Measurements from ENCODE around the gene NKX2-4. TPM values are rescaled to one million over a fixed set of nuclear protein-coding genes. Genes with fewer than 3 reads are reported as not detected.
"Not testable (repeated sequence)": the region's sequence is repeated elsewhere in the genome, so short reads cannot be mapped to it uniquely, and the experiment has no call there.

NKX2-4 gene
- 21.4 and 23.9 TPM in 2 replicates for total RNA-seq (2014; rRNA removed; shearing (Covaris generic))

DNA sequence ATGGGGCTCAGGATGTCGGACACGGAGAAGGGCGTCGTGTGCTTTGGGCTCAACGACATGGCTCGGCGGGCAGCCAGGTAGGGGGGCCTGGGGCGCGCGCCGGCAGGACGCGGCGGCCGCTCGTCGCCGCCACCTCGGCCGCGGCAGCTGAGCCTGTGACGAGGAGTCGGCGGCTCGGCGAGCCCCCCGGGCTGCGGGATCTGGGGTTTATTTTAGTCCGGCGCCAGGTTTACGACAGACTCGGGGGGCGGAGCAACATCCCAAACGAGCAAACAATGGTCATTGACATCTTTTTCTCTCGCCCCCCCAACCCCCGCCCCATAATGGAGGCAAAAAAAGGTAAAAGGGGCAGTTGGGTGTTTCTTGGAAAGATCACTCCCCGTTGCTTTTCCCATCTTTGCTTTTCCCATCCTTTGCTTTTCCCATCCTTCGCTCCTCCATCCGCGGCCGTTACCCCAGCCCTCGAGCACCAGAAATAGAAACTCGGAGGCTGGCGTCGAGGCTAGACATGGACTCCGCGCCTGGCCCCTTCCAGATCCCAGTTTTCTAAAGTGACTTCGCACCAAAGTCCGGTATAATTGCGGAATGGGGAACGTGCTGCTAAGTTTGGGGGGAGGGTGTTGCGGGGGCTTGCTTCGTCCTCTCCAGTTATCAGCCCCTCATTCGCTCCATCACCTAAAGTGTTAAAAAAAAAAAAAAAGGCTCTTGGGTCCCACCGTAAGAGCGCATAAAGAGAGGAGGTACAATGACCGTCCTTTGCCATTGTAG lies at the start of gene NKX2-4:
Gene NKX2-4, minus strand, starts transcription at position 186 of the 768 bp plus-strand sequence. Its CDS starts 127 bp downstream, at position 59.
- Histone ChIP-seq H3K36me3 (peaks cover 17% of the 10 kb centered on the region), H3K27ac (peak within 1 kb of the TSS; percentile 88), H3K4me3 (peak within 1 kb of the TSS; percentile 91), H3K9me3 (replicated peaks) (peaks cover 3% of the 10 kb centered on the region; the same call in 1 of the 2 replicates), H3K27me3 (replicated peaks) (no peaks in the 10 kb centered on the region), H3K4me1 (replicated peaks) (peaks cover 19% of the 10 kb centered on the region)
- peak; percentile 67 to 73 for DNase-seq (ENCODE audit: low read depth in 1 of 2, low spot score in 2 of 2)

DNA sequence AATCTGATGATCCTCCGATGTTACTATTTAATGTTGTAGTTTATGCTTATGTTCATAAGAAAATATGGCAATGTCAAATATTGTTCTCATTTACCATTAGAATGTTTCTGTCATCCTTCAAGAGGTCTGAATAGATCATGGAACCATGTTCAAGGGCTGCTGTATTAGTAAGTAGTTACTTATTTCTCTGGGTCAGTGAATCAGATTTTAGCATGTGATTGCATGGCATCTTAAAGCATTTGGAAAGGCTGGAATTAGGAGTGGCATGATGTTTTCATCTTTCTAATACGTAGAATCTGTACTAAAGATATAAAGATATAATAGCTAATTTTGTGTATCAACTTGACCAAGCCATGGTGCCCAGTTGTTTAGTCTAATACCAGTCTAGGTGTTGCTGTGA lies 40.5 kb upstream of the NKX2-4 start:
- DNase-seq (ENCODE audit: low read depth in 1 of 2, low spot score in 2 of 2) = no peak
- Histone ChIP-seq H3K4me3 (no peak overlapping the region), H3K27me3 (replicated peaks) (no peaks in the 10 kb centered on the region), H3K27ac (peak overlapping the region; percentile 83; the same call in 1 of the 2 replicates), H3K36me3 (no peaks in the 10 kb centered on the region), H3K9me3 (replicated peaks) (no peaks in the 10 kb centered on the region), H3K4me1 (replicated peaks) (peaks cover 40% of the 10 kb centered on the region)

DNA sequence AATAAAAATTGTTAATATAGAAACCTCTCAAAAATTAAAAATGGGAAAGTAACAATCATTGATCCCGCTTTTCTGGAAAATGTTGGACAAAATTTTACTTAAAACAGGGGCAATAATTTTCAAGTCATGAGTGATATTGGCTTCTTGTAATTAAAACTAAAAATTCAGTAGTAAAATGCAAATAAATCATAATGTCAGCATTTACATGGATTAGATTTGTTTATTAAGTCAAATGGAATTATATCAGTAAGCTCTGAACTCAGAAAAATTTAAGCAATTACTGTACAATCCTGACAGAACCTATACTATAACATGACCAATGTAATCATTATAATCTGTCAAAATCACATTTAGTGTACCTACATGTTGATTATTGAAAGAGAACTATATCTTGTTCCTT lies 39.9 kb upstream of the NKX2-4 start:
- no peak for DNase-seq (ENCODE audit: low read depth in 1 of 2, low spot score in 2 of 2)
- Histone ChIP-seq H3K27me3 (replicated peaks) (no peaks in the 10 kb centered on the region), H3K4me3 (no peak overlapping the region), H3K36me3 (no peaks in the 10 kb centered on the region), H3K27ac (peak overlapping the region; percentile 83), H3K4me1 (replicated peaks) (peaks cover 43% of the 10 kb centered on the region), H3K9me3 (replicated peaks) (no peaks in the 10 kb centered on the region)

DNA sequence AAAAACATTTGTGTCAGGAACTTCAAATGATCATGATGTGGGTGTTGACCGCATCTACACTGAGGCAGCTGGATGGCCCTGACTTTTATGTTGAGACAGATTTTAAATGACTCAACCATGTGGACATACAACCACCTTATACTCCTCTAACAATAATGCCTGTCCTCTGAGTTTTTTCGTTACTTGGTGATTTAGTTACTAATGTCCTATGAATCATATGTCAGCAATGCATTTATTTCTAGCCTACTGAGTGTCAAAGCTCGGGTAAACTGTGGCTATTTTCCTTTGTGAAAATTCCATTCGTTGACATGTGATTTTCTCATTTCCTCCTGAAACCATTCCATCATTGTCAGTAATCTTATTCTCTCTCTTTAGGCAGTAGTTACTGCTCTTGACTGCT lies 38.9 kb upstream of the NKX2-4 start:
- peak; percentile 58 to 90 for DNase-seq (ENCODE audit: low read depth in 1 of 2, low spot score in 2 of 2)

DNA sequence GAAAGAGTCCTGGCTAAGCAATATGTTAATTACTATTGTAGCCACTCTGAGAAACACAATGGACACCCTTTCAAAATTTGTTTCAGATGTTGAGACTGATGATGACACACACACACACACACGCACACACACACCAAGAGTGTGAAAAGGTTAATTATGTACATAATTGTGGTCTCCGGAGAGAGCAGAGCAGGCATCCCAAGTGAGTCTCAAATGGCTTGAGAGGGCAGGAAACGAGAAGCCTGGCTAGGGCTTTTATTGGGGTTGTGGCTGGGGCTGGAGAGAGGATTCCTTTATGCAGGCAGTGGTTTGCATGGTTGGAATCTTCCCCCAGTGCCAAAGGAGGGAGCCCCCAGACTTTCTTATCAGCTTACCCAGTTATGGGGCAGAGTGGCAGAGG lies 38.2 kb upstream of the NKX2-4 start:
- no peaks in the 10 kb centered on the region for H3K9me3 ChIP-seq (replicated peaks)
- H3K27ac ChIP-seq = peak overlapping the region; percentile 83
- H3K4me1 ChIP-seq (replicated peaks) = peaks cover 43% of the 10 kb centered on the region
- H3K36me3 ChIP-seq = no peaks in the 10 kb centered on the region
- H3K27me3 ChIP-seq (replicated peaks) = no peaks in the 10 kb centered on the region
- DNase-seq (ENCODE audit: low read depth in 1 of 2, low spot score in 2 of 2) = no peak
- H3K4me3 ChIP-seq = no peak overlapping the region

More for the DNA sequence above, 38.9 kb upstream of the NKX2-4 start:
- H3K36me3 ChIP-seq = no peaks in the 10 kb centered on the region
- peak overlapping the region; percentile 83 for H3K27ac ChIP-seq
- H3K9me3 ChIP-seq (replicated peaks) = no peaks in the 10 kb centered on the region
- no peaks in the 10 kb centered on the region for H3K27me3 ChIP-seq (replicated peaks)
- no peak overlapping the region for H3K4me3 ChIP-seq
- H3K4me1 ChIP-seq (replicated peaks) = peaks cover 43% of the 10 kb centered on the region

DNA sequence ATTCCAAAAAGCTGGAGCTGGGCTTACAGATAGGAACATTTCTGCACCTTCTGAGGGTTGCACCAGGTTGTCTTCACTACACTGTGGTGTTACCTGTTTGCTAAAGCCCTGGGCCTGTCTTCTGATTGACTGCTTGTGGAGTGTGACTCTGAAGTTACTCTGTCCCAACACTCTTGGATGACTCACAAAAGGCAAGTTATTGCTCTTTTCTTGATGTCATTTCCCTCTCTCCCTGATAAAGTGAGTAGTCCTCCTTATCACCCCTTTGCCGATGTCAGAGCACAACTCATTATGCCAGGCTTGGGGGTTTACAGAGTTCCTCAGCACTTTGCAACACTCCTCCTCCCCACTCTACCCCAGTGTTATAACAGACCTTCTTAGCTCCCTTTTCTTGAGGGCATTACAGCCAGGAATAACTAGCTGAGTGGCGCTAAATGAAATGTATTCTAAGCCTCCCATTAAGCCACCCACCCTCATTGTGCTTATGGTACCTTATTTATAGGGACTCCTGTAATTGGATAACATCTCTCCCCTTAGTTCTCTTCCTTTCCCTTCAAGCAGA lies 36.1 kb upstream of the NKX2-4 start:
- H3K27ac ChIP-seq = no peak overlapping the region
- no peaks in the 10 kb centered on the region for H3K36me3 ChIP-seq
- peak in 1 of 2 experiments; percentile 25 for DNase-seq (ENCODE audit: low read depth in 1 of 2, low spot score in 2 of 2)
- H3K4me1 ChIP-seq (replicated peaks) = peaks cover 43% of the 10 kb centered on the region
- no peaks in the 10 kb centered on the region for H3K27me3 ChIP-seq (replicated peaks)
- no peak overlapping the region for H3K4me3 ChIP-seq
- no peaks in the 10 kb centered on the region for H3K9me3 ChIP-seq (replicated peaks)

DNA sequence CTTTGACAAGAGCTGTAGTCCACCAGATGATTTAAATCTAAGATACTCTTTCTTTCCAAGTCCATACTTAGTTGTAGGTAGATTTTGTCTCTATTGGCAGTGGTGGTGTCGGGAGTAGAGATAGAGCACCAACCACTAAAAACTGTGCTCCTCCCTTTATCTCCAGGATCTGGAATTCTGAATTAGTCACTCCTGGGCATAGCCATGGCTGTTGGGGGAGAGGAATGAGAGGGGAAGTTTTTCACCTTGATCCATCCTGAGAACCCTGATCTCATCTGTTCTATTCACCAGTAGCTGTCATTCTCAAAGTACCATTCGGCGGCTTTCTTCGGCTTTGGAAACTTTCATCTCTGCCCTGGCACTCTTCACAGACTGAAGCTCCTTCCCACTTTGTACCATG lies 35.6 kb upstream of the NKX2-4 start:
- Histone ChIP-seq H3K36me3 (no peaks in the 10 kb centered on the region), H3K9me3 (replicated peaks) (no peaks in the 10 kb centered on the region), H3K4me3 (no peak overlapping the region), H3K27me3 (replicated peaks) (no peaks in the 10 kb centered on the region), H3K27ac (no peak overlapping the region), H3K4me1 (replicated peaks) (peaks cover 41% of the 10 kb centered on the region)
- peak in 1 of 2 experiments; percentile 16 for DNase-seq (ENCODE audit: low read depth in 1 of 2, low spot score in 2 of 2)

DNA sequence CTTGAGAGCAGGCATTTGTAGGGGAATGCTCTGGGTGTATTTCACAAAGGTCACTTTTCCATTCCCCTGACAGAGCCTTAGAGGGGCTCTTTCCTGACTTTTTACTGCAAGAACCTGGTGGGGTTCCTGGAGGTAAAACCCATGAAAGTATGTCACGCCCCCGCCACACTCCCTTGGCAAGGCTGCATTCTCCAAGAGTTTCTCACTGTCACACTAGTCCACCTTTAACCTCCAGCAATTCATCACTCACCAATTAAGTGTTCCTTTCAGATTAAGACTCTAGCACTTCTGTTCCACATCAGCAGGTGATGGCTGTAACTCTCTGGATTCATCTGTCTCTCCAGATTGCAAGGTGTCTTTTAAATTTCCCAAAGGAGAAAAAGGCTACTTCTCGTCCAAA lies 32.7 kb upstream of the NKX2-4 start:
- Histone ChIP-seq H3K27ac (no peak overlapping the region), H3K4me1 (replicated peaks) (peaks cover 15% of the 10 kb centered on the region), H3K4me3 (no peak overlapping the region), H3K9me3 (replicated peaks) (no peaks in the 10 kb centered on the region), H3K36me3 (no peaks in the 10 kb centered on the region), H3K27me3 (replicated peaks) (no peaks in the 10 kb centered on the region)
- no peak for DNase-seq (ENCODE audit: low read depth in 1 of 2, low spot score in 2 of 2)

DNA sequence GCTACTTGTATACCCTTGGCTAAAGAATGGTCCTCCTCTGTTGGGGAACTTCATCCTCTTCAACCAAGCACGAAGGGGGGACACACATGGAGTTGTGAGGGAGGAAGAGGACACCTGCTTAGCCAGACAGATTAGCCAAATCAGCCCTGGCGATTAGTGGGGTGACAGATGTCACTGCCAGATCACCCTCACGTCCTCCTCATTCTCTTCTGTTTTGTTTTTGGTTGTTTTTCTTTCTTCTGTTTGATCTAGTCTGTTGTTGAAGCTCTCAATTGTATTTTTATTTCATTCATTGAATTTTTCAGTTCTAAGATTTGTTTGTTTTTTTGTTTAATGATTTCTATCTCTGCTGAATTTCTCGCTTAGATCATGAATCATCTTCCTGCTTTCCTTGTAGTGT lies 27.5 kb upstream of the NKX2-4 start:
- Histone ChIP-seq H3K4me3 (no peak overlapping the region), H3K4me1 (replicated peaks) (no peaks in the 10 kb centered on the region), H3K27me3 (replicated peaks) (no peaks in the 10 kb centered on the region), H3K27ac (no peak overlapping the region), H3K9me3 (replicated peaks) (peaks cover 6% of the 10 kb centered on the region; the same call in 1 of the 2 replicates), H3K36me3 (no peaks in the 10 kb centered on the region)
- no peak for DNase-seq (ENCODE audit: low read depth in 1 of 2, low spot score in 2 of 2)

DNA sequence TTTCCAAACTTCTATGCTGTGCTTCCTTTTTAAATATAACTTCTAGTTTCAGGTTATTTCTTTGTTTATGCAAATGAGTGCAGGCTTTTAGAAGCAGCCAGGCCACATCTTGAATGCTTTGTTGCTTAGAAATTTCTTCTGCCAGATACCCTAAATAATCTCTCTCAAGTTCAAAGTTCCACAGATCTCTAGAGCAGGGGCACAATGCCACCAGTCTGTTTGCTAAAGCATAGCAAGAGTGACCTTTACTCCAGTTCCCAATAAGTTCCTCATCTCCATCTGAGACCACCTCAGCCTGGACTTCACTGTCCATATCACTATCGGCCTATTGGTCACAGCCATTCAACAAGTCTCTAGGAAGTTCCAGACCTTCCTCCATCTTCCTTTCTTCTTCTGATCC lies 26.4 kb upstream of the NKX2-4 start:
- not testable (repeated sequence) for H3K27ac ChIP-seq; H3K4me1 ChIP-seq (replicated peaks); DNase-seq (ENCODE audit: low read depth in 1 of 2, low spot score in 2 of 2); H3K27me3 ChIP-seq (replicated peaks); H3K36me3 ChIP-seq; H3K4me3 ChIP-seq
- H3K9me3 ChIP-seq (replicated peaks) = peaks cover 11% of the 10 kb centered on the region; the same call in 1 of the 2 replicates

DNA sequence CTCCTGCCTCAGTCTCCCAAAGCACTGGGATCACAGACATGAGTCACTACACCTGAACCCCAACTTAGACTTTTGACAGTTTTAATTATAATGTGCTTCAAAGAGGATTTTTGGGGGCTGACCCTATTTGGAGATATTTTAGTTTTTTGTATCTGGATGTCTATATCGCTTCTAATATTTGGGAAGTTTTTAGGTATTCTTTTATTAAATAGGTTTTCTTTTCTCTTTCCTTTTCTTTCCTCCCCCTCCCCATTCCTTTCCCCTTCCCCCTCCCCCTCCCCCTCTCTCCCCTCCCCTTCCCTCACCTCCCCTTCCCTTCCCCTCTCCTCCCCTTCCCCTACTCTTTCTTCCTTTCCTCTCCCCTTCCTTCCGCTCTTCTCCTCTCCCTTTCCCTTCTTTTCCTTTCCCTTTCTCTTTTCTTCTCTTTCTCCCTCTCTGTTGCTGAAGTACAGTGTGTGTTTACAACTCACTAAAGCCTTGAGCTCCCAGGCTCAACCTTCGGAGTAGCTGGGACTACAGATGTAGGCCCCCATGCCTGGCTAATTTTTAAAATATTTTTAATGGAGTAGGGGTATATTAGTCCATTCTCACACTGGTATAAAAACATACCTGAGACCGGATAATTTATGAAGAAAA lies 24.4 kb upstream of the NKX2-4 start:
- Histone ChIP-seq H3K4me1 (replicated peaks) (no peaks in the 10 kb centered on the region), H3K27ac (no peak overlapping the region), H3K36me3 (no peaks in the 10 kb centered on the region), H3K4me3 (no peak overlapping the region), H3K9me3 (replicated peaks) (peaks cover 11% of the 10 kb centered on the region; the same call in 1 of the 2 replicates), H3K27me3 (replicated peaks) (no peaks in the 10 kb centered on the region)
- DNase-seq (ENCODE audit: low read depth in 1 of 2, low spot score in 2 of 2) = no peak

DNA sequence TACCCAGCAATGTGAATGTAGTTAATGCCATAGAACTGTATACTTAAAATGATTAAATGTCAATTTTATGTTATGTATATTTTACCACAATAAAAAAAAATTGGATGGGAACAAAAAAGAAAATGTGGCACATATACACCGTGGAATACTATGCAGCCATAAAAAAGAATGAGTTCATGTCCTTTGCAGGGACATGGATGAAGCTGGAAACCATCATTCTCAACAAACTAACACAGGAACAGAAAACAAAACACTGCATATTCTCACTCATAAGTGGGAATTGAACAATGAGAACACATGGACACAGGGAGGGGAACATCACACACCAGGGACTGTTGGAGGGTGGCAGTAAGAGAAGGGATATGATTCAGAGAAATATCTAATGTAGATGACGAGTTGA lies 21.8 kb upstream of the NKX2-4 start:
- DNase-seq (ENCODE audit: low read depth in 1 of 2, low spot score in 2 of 2); H3K4me3 ChIP-seq; H3K27me3 ChIP-seq (replicated peaks); H3K36me3 ChIP-seq; H3K4me1 ChIP-seq (replicated peaks); H3K27ac ChIP-seq: not testable (repeated sequence)
- peaks cover 11% of the 10 kb centered on the region; the same call in 1 of the 2 replicates for H3K9me3 ChIP-seq (replicated peaks)

DNA sequence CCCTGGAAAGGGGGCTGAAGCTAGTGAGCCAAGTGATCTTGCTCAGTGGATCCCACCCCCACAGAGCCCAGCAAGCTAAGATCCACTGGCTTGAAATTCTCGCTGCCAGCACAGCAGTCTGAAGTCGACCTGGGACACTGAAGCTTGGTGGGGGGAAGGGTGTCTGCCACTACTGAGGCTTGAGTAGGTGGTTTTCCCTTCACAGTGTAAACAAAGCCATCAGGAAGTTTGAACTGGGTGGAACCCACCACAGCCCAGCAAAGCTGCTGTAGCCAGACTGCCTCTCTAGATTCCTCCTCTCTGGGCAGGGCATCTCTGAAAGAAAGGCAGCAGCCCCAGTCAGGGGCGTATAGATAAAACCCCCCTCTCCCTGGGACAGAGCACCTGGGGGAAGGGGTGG lies 16.7 kb upstream of the NKX2-4 start:
- not testable (repeated sequence) for H3K27ac ChIP-seq; H3K4me1 ChIP-seq (replicated peaks); H3K9me3 ChIP-seq (replicated peaks); H3K27me3 ChIP-seq (replicated peaks); H3K4me3 ChIP-seq; H3K36me3 ChIP-seq; DNase-seq (ENCODE audit: low read depth in 1 of 2, low spot score in 2 of 2)

DNA sequence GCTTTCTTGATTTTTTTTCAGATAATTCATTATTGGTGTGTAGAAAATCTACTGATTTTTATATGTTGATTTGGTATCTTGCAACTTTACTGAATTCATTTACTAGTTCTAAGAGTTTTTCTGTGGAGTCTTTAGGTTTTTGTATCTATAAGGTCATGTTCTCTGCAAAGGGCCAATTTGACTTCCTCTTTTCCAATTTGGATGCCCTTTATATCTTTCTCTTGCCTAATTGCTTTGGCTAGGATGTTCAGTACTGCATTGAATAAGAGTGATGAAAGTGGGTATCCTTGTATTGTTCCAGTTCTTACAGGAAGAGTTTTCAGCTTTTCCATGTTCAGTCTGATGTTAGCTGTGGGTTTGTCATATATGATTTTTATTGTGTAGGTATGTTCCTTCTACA lies 14.4 kb upstream of the NKX2-4 start:
- Histone ChIP-seq H3K36me3 (no peaks in the 10 kb centered on the region), H3K9me3 (replicated peaks) (0 out of 2 replicates have a peak, but pooled peaks cover 3% of the 10 kb centered on the region), H3K27ac (no peak overlapping the region), H3K27me3 (replicated peaks) (no peaks in the 10 kb centered on the region), H3K4me1 (replicated peaks) (no peaks in the 10 kb centered on the region), H3K4me3 (no peak overlapping the region)
- no peak for DNase-seq (ENCODE audit: low read depth in 1 of 2, low spot score in 2 of 2)

All from SJSA1 (cell line).